ENCODE data around the gene EIF3I.

EIF3I gene

DNA sequence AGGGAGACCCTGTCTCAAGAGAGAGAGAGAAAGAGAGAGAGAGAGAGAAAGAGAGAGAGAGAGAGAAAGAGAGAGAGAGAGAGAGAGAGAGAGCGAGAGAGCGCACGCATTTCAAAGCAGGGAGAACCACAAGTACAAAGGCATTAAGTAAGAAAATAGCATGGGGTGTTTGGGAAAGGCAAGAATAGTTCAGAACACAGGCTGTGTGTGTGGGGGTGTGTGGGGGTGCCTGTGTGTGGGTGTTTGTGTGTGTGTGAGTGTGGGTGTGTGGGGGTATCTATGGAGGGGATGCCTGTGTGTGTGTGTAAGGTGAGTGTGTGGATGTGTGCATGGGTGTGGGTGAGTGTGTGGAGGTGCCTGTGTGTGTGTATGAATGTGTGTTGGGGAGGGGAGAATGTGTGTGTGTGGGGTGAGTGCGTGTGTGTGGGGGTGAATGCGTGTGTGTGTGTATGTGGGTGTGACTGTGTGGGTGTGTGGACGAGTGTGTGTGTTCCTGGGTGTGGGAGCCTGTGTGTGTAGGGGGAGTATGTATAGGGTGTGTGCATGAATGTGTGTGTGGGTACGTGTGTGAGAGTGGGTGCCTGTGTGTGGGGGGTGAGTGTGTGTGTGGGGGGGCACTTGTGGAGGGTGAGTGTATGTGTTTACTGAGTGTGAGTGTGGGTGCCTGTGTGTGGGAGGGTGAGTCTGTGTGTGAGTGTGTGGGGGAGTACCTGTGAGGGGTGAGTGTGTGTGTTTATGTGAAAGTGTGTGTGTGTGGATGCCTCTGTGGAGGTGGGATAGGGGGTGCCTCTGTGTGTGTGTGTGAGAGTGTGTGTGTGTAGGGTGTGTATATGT is 50.6 kb downstream of the EIF3I start:
- DNase-seq: no peak

DNA sequence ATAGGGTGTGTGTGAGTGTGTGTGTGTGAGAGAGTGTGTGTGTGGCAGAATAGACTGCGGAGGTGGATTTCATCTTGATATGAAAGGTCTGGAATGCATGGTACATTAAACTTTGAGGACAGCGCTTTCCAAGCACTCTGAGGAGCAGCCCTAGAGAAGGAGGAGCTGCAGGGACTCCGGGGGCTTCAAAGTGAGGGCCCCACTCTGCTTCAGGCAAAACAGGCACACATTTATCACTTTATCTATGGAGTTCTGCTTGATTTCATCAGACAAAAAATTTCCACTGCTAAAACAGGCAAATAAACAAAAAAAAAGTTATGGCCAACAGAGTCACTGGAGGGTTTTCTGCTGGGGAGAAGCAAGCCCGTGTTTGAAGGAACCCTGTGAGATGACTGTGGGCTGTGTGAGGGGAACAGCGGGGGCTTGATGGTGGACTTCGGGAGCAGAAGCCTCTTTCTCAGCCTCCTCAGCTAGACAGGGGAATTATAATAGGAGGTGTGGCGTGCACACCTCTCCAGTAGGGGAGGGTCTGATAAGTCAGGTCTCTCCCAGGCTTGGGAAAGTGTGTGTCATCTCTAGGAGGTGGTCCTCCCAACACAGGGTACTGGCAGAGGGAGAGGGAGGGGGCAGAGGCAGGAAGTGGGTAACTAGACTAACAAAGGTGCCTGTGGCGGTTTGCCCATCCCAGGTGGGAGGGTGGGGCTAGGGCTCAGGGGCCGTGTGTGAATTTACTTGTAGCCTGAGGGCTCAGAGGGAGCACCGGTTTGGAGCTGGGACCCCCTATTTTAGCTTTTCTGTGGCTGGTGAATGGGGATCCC is 51.4 kb downstream of the EIF3I start:
- no peak for DNase-seq

DNA sequence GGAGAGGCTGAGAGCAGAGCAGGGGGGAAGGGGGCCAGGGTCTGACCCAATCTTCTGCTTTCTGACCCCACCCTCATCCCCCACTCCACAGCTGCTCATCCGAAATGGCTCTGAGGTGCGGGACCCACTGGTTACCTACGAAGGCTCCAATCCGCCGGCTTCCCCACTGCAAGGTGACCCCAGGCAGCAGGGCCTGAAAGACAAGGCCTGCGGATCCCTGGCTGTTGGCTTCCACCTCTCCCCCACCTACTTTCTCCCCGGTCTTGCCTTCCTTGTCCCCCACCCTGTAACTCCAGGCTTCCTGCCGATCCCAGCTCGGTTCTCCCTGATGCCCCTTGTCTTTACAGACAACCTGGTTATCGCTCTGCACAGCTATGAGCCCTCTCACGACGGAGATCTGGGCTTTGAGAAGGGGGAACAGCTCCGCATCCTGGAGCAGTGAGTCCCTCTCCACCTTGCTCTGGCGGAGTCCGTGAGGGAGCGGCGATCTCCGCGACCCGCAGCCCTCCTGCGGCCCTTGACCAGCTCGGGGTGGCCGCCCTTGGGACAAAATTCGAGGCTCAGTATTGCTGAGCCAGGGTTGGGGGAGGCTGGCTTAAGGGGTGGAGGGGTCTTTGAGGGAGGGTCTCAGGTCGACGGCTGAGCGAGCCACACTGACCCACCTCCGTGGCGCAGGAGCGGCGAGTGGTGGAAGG is 52.6 kb downstream of the EIF3I start:
- no peak for DNase-seq

DNA sequence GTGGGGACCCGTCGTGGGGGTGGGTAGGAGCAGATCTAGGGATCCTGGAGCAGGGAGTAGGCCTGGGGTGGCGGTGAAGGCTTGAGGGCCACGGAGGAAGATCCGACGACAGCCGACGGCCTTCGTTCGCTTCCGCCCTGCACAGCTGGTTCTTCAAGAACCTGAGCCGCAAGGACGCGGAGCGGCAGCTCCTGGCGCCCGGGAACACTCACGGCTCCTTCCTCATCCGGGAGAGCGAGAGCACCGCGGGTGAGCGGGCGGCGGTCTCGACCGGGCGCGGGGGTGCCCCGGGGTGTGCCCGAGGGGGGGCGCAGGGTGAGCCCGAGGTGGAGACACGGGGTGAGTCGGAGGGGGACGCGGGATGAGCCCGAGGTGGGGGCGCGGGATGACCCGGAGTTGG is 53.2 kb downstream of the EIF3I start:
- DNase-seq: no peak

DNA sequence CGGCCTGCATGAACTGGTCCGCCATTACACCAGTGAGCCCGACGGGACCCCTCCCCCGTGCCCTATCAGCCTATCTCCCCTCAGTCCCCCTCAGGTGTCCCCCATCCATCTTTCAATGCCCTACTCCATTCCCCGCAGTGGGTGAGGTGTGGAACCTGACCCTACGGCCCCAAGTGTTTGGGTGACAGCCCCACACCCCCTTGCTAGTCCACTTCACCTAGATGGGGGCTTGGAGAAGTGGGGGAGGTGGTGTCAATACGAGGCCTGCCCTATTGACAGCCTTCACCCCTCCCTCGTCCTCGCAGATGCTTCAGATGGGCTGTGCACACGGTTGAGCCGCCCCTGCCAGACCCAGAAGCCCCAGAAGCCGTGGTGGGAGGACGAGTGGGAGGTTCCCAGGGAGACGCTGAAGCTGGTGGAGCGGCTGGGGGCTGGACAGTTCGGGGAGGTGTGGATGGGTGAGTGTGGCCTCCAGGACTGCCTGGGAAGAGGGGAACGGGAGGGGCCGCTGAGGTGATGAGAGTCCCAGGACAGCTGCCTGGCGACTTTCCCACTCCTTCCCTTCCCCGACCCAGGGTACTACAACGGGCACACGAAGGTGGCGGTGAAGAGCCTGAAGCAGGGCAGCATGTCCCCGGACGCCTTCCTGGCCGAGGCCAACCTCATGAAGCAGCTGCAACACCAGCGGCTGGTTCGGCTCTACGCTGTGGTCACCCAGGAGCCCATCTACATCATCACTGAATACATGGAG is 54.0 kb downstream of the EIF3I start:
- DNase-seq: no peak
